ENCODE data around the gene VMA21.
A peak's percentile ranks its signal among the peaks of the same experiment; 100 is the strongest.

VMA21 gene, protein sequence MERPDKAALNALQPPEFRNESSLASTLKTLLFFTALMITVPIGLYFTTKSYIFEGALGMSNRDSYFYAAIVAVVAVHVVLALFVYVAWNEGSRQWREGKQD

DNA sequence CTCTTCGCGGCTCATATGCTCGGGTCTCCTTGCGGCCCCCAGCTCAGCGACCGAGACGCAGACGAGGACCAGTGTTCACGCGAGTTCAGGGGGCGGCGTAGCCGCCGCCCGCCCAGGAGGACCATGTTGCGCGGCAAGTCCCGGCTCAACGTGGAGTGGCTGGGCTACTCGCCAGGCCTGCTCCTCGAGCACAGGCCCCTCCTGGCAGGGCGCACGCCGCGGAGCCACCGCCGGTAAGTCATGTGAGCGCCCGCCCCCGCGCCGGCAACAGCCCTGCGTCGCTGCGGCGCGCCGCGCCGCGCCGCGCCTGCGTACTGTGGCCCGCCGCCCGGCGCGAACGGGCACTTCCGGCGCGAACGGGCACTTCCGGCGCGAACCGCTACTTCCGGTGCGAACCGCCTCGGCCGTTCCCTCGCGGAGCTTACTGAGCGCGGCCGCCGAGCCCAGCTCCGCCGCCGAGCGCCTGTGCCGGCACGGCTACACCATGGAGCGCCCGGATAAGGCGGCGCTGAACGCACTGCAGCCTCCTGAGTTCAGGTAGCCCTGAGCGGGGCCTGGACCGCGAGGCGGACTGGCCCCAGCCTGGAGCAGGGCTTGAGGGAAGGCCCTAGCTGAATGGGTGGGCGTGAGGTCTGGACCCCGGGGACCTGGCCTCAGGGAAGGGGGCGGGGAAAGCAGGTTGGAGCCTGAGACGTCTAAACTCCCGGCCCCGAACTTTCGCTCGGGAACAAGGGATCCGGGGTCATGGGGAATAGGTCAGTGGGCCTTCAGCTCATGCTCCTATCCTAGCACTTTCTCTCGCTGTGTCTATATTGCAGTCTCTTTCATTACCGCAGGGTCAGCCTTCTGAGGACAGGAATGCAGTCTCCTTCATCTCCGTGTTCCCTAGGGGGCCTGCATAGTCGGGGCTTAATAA lies at the start of gene VMA21:
Gene VMA21, plus strand, starts transcription at position 382 of the 916 bp plus-strand sequence. Its CDS starts 103 bp downstream, at position 485.
- peak; percentile 69 to 79 for DNase-seq (ENCODE audit: low read depth in 2 of 2)

DNA sequence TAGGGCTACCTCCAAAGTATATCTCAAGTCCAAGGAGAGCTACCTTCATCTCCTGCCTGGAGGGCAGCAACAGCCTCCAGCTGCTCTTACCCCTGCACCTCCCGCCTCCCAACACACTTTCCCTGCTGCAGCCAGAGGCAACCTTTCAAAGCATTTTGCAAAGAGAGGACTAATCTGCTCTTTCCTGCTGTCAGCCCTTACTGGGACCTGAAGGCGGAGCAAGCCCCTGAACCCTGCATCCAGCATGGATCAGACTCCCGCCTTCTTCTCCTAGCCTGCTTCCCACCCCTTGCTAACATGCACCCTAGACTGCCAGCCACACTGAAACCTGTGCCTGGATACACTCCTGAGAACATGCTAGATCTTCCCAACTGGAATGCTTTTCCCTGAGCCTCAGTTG lies 37.7 kb upstream of the VMA21 start:
- DNase-seq (ENCODE audit: low read depth in 2 of 2): no peak

DNA sequence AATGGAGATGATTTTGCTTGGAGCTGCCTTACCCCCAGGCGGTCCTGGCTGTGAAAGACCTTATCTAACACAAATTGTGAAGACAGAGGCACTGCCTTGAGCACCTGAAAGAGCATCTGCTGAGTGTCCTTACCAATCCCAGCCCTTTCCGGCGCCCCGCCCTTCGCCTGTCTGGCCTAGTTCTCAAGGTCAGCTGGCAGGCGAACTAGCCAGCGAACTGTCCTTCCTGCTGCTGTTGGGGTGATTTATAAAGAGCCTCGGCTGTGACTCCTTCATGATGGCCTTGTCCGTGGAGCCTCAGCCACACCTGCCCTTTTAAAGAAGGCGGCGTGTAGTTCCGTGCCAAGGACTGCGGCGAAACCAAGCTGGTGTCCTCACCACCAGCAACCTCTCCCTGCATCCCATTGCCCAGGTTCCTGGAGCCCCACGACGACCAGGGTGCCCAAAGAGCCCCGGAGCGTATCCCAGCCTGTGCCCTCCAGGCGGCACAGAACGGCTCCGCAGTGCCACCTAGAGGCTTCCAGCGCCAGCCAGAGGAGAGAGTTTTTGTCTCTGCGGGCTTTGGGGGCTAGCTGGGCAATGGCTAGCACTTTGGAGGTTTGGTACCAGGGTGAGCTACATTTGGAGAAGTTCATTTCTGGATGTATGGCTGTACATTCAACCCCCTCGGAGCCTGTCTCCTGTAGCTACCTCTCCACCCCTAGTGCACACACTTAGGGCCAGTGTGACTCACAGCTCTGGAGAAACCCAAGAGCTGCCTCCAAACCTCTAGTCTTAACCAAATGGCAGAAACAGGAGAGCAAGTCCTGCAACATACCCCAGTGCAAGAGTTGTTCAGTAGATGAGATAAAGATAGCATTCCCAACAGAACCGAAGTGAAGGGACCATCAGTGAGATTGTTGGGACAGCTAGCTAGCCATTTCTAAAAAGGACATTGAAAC lies 36.8 kb upstream of the VMA21 start:
- DNase-seq (ENCODE audit: low read depth in 2 of 2): peak; percentile 23 to 34

DNA sequence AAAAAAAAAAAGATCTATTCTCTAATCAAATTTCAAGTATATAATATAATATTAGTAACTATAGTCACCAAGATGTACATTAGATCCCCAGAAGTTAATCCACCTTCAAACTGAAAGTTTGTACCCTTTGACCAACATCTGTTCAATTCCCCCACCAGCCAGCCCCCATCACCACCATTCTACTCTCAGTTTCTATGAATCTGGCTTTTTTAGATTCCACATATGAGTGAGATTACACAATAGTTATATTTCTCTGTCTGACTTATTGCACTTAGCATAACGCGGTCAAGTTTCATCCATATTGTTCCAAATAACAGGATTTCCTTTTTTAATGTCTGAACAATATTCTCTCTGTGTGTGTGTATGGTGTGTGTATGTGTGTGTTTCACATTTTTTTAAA lies 33.7 kb upstream of the VMA21 start:
- DNase-seq (ENCODE audit: low read depth in 2 of 2): no peak

DNA sequence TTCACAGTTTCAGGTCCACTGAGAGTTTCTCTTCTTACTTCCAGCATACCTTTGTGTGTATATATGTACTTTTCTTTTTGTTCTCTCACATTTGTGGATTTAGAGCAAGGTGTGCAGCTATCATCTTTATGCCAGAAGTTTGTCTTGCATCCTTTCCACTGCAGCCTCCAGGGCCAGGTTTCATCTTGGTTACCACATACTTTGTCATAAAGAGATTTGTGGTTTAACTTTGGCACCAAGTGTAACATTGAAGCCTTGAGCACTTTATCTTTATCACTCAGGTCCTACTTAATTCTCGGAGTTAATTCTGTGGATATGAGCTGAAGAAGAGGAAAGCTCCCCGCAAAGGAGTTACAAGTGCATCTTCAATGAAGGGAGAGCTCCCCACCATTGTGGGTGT lies 31.4 kb upstream of the VMA21 start:
- DNase-seq (ENCODE audit: low read depth in 2 of 2): no peak

DNA sequence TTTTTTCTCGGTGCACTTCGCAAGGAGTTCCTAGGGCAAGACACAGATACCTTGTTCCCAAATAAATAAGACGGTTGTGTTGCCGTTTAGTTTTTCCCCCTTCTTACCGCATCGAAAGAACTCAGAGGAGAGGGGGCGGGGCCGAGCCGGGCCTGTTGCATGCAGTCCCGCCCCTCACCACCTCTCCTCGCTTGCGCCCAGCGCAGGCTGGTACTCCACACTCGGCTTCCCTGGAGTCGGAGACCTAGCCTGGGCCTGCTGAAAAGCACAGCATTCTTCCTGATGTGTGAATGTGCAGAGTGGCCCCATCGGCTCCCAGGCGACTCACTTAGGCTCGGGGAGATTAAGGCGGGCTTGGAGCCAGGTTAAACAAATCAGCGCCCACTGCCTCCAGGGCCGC lies 26.1 kb upstream of the VMA21 start:
- no peak for DNase-seq (ENCODE audit: low read depth in 2 of 2)

DNA sequence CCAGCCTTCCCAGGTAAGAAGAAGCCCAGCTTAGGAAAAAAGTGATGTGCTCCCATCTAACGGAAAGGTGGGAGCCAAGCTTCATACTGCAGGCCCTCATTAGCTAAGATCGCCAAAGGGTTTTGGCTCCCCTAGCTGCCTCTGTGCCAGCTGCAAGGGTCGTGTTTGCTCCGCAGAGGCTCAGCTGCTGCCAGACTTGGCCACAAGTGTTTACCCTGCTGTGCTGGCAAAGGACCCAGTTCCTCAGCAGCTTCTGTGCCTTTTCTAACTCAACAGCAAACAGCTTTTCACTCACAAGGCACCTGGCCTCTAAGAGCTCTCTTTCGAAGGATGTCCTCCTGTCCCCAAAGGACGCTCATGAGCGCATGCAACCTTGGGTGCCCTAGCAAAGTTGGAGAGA lies 12.2 kb upstream of the VMA21 start:
- no peak for DNase-seq (ENCODE audit: low read depth in 2 of 2)

DNA sequence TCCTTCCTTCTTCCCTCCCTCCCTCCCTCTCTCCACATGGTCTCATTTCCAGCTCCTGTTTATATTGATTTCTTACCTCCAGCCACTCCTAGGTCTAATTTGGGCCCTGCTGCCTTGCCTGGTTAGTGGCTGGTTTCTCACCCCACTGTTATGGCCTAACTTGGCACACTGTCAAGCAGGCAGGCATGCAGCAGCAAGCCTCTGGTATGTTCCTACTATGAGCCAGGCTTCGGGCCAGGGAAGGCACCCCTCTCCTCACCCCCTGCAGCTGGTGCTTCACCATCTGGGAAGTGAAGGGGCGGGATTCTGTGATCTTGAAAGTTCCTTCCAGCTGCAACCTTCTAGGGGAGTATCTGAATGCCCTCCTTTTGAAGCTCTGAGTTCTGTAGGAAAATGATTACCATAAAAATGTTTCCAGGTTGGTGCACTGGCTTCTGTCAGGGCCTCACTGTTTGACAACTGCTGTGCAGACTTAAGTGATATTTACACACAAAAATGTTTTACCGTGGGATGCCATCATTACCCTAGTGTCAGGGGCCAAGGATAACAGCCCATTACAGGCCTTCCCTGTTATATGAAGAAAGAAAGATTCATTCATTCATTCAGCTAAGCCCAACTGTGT lies 10.1 kb upstream of the VMA21 start:
- no peak for DNase-seq (ENCODE audit: low read depth in 2 of 2)

DNA sequence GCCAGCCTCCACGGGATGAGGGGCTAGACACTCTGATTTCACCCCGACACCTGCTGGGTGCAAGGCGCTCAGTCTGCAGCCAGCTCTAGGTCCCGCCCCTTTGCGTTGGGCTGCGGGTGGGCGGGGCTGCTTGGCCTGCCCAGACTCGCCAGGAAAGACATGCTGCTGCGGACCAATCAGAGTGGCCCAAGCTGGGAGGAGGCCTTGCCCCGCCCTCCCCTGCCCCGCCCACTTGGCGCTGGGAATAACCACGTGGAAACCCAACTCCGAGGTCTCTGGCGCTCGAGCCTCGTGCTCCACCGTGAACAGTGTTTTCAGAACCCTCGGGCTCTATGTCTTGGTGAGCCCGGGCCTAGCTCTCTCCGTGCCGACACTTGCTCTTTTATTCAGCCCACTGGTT lies 5.3 kb upstream of the VMA21 start:
- DNase-seq (ENCODE audit: low read depth in 2 of 2): no peak

DNA sequence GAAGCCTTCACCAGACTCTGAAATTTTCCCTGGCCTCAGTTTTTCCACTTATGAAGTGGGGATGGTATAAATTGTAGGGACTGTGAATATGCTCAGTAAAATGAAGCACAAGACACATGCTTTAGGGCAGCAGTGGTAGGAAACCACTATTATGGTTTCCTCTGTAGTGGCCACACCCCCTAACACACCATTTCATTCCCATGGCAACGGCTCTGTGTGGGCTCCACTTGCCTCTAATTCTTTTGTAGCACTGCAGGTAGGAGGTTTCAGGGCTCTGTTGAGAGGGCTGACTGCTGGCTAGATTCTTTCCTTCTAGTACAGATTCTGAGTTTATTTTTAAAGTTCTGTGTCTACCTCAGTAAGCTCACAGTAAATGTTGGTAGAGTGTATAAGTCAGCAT lies 3.5 kb upstream of the VMA21 start:
- DNase-seq (ENCODE audit: low read depth in 2 of 2): no peak

DNA sequence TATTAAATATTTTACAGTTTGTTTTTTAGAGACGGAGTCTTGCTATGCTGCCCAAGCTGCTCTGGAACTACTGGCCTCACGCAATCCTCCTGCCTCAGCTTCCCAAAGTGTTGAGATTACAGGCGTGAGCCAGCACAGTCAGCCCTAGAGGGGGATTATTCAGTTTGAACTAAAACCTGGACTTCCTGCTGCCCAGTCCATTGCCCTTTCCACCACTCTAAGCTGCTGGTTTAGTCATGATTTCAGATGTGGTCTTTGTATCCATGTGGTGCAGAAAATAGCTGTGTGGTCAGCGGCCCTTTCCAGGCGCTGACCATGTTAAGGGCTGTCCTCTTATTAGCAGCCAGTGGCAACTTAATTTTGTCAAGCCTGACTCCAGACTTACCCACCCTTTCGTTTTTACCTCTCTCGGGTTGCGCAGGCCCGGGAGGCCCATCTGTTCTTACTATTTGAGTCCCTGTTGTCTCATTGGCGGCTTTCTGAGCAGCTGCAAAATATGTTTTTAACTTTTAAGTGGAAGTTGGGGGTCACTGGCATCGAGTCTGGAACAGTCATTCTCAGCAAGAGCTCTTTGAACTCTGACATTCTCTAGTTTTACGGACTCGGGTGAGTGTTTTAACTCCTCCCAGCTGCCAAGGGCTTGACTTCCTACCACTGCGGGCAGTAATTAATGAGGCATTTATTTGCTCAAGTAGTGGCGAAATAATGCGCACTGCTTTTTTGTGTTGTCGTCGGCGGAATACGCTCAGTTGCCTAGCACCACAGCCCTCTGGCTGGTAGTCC lies 773 bp upstream of the VMA21 start:
- no peak for DNase-seq (ENCODE audit: low read depth in 2 of 2)

DNA sequence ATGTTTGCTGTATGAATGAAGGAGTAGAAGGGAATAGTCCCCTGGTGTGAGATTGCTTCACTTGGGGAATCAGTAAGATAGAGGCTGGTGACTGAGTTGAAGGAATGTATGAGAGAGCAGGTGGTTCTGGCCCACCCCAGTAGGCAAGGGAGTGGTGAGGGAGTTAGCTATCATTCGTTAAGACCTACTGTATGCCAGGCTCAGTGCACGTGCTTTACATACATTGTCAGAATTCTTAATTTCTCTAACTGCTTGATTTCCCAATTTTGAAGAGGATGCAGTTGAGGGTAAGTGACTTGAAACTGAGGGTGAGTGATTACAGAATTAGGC lies 700 bp downstream of the VMA21 start:
- no peak for DNase-seq (ENCODE audit: low read depth in 2 of 2)

DNA sequence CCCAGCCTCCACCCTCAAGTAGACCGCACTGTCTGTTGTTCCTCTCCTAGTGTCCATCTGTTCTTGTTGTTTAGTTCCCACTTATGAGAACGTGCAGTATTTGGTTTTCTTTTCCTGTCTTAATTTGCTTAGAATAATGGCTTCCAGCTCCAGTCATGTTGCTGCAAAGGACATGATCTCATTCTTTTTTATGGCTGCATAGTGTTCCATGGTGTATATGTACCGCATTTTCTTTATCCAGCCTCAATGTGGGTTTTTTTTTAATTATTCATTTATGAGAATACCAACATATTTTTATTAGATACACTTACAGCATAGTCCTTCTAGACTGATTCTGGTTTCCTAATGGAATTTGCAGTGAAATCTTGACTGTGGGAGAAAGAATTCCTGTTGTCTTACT lies 1.3 kb downstream of the VMA21 start:
- DNase-seq (ENCODE audit: low read depth in 2 of 2): no peak

DNA sequence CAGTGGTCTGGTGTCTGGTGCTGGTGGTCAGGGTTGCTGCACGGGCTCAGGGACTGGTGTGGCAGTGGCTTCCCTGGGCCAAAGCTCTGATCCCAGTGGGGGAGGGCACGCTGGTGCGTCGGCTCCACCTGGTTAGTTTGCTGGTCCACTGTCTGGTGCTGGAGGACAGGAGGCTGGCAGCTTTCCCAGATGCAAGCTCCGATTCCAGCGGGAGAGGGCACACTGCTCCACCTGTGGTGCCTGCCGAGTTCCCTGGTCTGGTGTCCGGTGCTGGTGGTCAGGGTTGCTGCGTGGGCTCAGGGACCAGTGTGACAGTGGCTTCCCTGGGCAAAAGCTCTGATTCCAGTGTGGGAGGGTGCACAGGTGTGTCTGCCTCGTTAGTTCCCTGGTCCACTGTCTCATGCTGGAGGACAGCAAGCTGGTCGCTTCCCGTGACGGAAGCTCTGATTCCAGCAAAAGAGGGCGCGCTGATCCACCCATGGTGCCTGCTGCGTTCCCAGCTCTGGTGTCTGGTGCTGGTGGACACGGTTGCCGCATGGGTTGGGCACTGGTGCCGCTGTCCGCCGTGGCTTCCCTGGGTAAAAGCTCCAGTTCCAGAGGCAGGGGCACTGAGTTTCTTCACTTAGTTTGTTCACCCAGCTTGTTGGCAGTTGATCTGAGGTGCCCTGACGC lies 5.8 kb downstream of the VMA21 start:
- no peak for DNase-seq (ENCODE audit: low read depth in 2 of 2)

DNA sequence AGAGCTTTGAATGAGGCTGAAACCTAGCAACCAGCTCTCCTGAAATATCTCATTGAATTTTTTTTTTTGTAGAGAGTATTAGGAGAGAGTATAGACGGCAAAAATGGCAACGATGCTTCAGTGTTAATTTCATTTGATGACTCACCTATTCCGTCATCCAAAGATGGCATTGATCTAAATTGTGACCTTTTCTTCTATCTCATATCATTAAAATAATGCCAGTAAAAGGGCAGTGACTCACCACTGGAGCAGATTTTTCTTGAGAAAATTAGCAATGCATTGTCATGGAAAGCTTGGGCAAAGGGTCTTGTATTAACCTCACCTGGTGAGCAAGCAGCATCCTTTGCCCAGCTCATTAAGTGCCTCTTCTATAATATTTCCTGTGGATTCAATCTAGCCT lies 19.6 kb downstream of the VMA21 start:
- no peak for DNase-seq (ENCODE audit: low read depth in 2 of 2)

DNA sequence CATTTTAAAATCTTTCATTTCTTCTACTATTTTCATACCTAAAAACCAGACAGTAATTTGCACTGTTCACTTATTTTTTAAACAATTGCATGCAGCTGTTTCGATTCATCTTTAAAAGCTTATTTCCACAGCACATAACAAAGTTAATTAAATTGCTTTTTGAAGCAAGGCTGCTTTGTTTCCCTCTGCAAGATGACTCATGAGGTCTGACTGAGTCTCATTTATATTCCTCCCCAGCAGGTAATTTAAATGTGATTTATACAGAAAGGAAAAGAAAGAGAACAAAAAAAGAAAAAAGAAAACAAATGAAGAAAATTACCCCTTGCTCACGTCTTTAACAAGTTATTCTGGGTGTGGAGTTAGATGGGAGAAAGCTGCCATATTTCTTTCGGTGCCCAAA lies 22.8 kb downstream of the VMA21 start:
- DNase-seq (ENCODE audit: low read depth in 2 of 2): no peak

DNA sequence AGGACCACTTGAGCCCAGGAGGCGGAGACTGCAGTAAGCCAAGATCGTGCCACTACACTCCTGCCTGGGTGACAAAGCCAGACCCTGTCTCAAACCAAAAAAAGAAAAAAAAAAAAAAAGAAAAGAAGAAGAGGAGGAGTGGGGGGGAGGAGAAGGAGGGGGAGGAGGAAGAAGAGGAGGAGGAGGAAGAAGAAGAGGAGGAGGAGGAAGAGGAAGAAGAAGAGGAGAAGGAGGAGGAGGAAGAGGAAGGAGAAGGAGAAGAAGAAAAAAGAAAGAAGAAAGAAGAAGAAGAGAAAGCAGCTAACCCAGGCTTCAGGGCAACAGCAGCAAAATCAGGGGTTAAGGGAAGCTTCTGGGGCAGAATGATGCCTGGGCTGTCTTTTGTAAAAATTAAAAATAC lies 27.5 kb downstream of the VMA21 start:
- no peak for DNase-seq (ENCODE audit: low read depth in 2 of 2)

DNA sequence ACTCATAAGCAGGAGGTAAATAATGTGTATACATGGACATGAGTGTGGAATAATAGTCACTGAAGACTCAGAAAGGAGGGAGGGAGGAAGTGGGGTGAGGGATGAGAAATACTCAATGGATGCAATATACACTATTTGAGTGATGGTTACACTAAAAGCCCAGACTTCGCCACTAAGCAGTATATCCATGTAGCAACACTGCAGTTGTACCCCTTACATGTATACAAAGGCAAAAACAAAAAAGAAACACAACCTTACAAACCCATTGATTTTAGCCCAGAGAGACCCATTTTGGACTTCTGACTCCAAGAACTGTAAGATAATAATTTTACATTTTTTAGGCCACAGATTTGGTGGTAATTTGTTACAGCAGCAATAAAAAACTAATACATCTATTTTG lies 51.5 kb downstream of the VMA21 start:
- no peak for DNase-seq (ENCODE audit: low read depth in 2 of 2)

DNA sequence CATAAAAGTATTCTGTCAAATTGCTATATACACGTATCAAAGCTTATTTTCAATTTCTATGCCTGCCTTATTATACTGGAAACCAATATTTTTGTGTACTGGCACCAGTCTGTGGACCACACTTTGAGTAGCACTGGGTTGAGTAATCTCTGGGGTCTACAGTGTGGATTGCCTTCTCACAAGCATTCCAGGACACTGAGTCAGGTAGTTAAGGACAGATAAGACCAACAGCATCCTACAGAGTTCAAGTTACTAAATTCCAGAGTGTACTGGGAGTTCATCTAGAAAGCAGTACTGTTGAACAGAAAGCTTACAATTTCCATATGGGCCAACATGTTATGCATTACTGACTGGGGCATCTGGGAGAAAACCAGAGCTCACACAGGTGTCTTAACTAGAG lies 61.8 kb downstream of the VMA21 start:
- DNase-seq (ENCODE audit: low read depth in 2 of 2): no peak

Measured in stimulated activated CD8-positive, alpha-beta memory T cell treated with anti-CD3 and anti-CD28 coated beads, Interleukin-2, amount 100 ng/mL, for 48 hours (primary cell).